Measurements from ENCODE around the gene TMUB1.

The TMUB1 gene

GRCh38 chr7:151032936-151033863, 50.1 kb downstream of the TMUB1 start:
- H3K9ac ChIP-seq (ENCODE audit: low read depth, low read length), result no peak overlapping the region
- H3K79me2 ChIP-seq (ENCODE audit: insufficient read depth, low read length), result peaks cover 27% of the 10 kb centered on the region
- no peaks in the 10 kb centered on the region for H3K27me3 ChIP-seq (ENCODE audit: insufficient read depth, low read length, poor library complexity)
- H3K36me3 ChIP-seq (ENCODE audit: insufficient read depth, low read length), result peaks cover 56% of the 10 kb centered on the region
- no peak overlapping the region for H3K4me3 ChIP-seq (ENCODE audit: low read depth in 1 of 2, low read length in 2 of 2)
- ATAC-seq (ENCODE audit: insufficient read depth, low read depth), result no peak
- no peak for DNase-seq
- no peak overlapping the region for H2AFZ ChIP-seq (ENCODE audit: low read depth, low read length)
- H3K9me3 ChIP-seq (ENCODE audit: insufficient read depth, low read length, severe bottlenecking), result no peaks in the 10 kb centered on the region
- H3K4me2 ChIP-seq (ENCODE audit: insufficient read depth, low read length), result no peak overlapping the region
- 0 out of 2 replicates have a peak, but pooled peaks cover 11% of the 10 kb centered on the region for H4K20me1 ChIP-seq (ENCODE audit: insufficient read depth, low read length)
- no peak overlapping the region for H3K27ac ChIP-seq (ENCODE audit: low read length)
- H3K4me1 ChIP-seq (ENCODE audit: insufficient read depth, low read length), result peaks cover 16% of the 10 kb centered on the region
- no peak for TF ChIP-seq EZH2 (IDR thresholded peaks at IDR 0.05; ENCODE audit: borderline replicate concordance, low read depth, low read length, severe bottlenecking)
- no peak for TF ChIP-seq CTCF (IDR thresholded peaks at IDR 0.05; ENCODE audit: borderline replicate concordance, extremely low read depth, low read length, poor library complexity, severe bottlenecking)

Data from DND-41 (cell line).